Peyer's patch (tissue), 4 donors: Measurements from ENCODE around the gene ZNF343. TPM values are rescaled to one million over a fixed set of nuclear protein-coding genes. Genes with fewer than 3 reads are reported as not detected.
"Not testable (repeated sequence)": the region's sequence is repeated elsewhere in the genome, so short reads cannot be mapped to it uniquely, and the experiment has no call there.

ENCODE experiments used
- DNase-seq, 3 donors: peaks; one replicate each; pipeline ENCODE4 v3.0.0-alpha.2; 2017 to 2019
- H3K27ac ChIP-seq, 4 donors: fragments of 200-600 bp; sonication (generic); one replicate each; pipeline ENCODE4 v1.5.1; 2016 to 2019
- H3K27me3 ChIP-seq, 2 donors: fragments of 200-600 bp; sonication (generic); one replicate each; pipeline ENCODE4 v1.5.1; 2019
- H3K36me3 ChIP-seq, 3 donors: fragments of 200-600 bp; sonication (generic); one replicate each; pipeline ENCODE4 v1.5.1; 2016 to 2019
- H3K4me1 ChIP-seq, 4 donors: fragments of 200-600 bp; sonication (generic); one replicate each; pipeline ENCODE4 v1.5.1; 2016 to 2019
- H3K4me3 ChIP-seq, 4 donors: fragments of 200-600 bp; sonication (generic); 1 replicate in 3 of 4; 2 replicates in 1 of 4; pipeline ENCODE4 v1.5.1; 2016 to 2019; ENCODE audit warnings: mild to moderate bottlenecking in 1 of 4
- H3K9me3 ChIP-seq, 4 donors: fragments of 200-600 bp; sonication (generic); one replicate each; pipeline ENCODE4 v1.5.1; 2016 to 2019; ENCODE audit warnings: mild to moderate bottlenecking in 1 of 4
- POLR2A ChIP-seq, 2 donors: fragments of 450-650 bp; IDR thresholded peaks; one replicate each; pipeline ENCODE4 v1.5.1; 2017; ENCODE audit warnings: antibody characterized with exemption in 2 of 2, mild to moderate bottlenecking in 2 of 2, moderate library complexity in 2 of 2
- total RNA-seq, 4 donors: library from RNA; depleted of rRNA; stranded (reverse); fragments of >200 nt; gene quantifications; one replicate each; pipeline ENCODE4 v1.1.0, GENCODE V29; 2016
- TF ChIP-seq, protein P1 (sequence below), 6 experiments: fragments of 450-650 bp in 4 of 6; fragments of 200-600 bp in 2 of 6; sonication (generic) in 1 of 6; IDR thresholded peaks; one replicate each; pipeline ENCODE4 v1.5.1; 2017 to 2019; ENCODE audit warnings: antibody characterized with exemption in 6 of 6, mild to moderate bottlenecking in 3 of 6, moderate library complexity in 1 of 6

Gene ZNF343
- total RNA-seq, 4 donors from 2014 or later: 6.3 to 13.3 (median 8.7) TPM

- no peak for DNase-seq
- Histone ChIP-seq H3K27me3 (no peaks in the 10 kb centered on the region), H3K4me3 (no peak overlapping the region), H3K9me3 (no peaks in the 10 kb centered on the region), H3K4me1 (no peaks in the 10 kb centered on the region), H3K27ac (no peak overlapping the region), H3K36me3 (no peaks in the 10 kb centered on the region)
- TF ChIP-seq, protein P1, sequence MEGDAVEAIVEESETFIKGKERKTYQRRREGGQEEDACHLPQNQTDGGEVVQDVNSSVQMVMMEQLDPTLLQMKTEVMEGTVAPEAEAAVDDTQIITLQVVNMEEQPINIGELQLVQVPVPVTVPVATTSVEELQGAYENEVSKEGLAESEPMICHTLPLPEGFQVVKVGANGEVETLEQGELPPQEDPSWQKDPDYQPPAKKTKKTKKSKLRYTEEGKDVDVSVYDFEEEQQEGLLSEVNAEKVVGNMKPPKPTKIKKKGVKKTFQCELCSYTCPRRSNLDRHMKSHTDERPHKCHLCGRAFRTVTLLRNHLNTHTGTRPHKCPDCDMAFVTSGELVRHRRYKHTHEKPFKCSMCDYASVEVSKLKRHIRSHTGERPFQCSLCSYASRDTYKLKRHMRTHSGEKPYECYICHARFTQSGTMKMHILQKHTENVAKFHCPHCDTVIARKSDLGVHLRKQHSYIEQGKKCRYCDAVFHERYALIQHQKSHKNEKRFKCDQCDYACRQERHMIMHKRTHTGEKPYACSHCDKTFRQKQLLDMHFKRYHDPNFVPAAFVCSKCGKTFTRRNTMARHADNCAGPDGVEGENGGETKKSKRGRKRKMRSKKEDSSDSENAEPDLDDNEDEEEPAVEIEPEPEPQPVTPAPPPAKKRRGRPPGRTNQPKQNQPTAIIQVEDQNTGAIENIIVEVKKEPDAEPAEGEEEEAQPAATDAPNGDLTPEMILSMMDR (IDR thresholded peaks at IDR 0.05): no peak
- TF ChIP-seq POLR2A (IDR thresholded peaks at IDR 0.05): no peak
Observed at GRCh38 chr20:2535711-2536559, 27.2 kb upstream of the ZNF343 start.

DNA sequence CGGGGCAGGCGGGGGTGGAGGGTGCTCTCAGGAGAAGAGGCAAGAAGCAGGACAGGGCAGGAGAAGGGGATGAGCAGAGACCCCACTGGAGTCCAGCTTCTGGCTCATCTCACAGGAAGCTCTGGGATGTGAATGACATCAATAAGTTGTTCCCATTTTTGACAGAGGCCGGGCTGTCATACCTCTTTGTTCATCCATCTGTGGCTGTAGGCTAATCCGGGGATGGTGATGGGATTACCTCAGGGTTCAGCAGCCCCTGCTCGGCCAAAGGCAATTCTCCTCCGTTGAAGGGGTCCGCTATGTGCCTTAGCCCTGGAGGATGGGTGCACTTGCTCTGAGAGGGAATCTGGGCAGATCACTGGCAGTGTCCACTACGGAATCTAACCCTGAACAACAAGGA is 24.4 kb upstream of the ZNF343 start:
- Histone ChIP-seq H3K27me3 (no peaks in the 10 kb centered on the region), H3K27ac (no peak overlapping the region), H3K4me1 (no peaks in the 10 kb centered on the region), H3K9me3 (no peaks in the 10 kb centered on the region), H3K36me3 (no peaks in the 10 kb centered on the region), H3K4me3 (no peak overlapping the region)
- no peak for DNase-seq
- TF ChIP-seq, protein P1 (IDR thresholded peaks at IDR 0.05): no peak
- TF ChIP-seq POLR2A (IDR thresholded peaks at IDR 0.05): no peak

DNA sequence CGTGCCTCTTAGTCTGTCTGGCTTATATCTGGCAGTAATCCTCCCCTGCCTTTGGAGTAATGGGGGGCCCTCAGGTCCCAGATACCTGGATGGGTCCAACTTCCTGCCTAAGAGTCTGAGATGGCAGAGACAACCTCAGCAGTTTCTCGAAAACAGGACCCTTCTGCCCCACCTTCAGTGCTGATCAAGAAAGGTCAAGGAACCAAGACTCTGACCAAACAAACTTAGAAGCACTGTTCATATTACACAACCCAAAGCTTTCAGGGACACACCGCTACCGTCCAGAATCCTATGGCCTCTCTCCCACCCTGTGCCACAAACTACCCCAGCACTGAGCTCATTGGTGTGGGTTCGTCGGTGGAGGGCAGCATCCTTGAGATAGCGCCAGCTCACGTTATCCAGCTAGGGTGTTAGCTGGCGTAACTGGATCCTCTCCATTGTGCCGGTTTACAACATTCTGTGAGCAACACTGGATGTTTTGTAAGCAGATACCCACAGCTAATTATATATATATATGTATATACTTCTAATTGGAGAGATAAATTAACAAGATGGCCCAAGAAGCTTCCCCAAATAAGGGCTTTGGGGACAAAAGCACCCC is 20.1 kb upstream of the ZNF343 start:
- H3K4me3 ChIP-seq: no peak overlapping the region
- H3K27me3 ChIP-seq: no peaks in the 10 kb centered on the region
- H3K36me3 ChIP-seq: no peaks in the 10 kb centered on the region

DNA sequence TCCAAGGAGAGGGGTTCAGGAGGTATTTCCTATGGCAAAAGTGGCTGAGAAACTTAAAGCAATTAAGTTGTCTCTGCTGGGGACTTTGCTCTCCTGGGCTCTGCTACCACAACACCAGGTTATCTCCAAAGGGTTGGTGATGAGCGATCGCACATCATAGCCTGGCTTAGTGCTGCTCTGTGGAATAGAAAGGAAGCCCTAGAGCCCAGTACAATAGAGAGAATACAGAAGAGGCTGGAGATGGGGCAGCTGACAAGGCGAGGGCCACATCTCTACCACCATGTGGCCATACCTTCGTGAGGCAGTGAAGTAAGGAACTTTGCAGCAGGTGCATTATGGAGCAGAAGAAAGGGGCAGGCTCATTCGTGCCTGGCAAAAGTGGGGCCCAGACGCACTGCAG is 19.0 kb upstream of the ZNF343 start:
- TF ChIP-seq POLR2A (IDR thresholded peaks at IDR 0.05): no peak
- TF ChIP-seq, protein P1 (IDR thresholded peaks at IDR 0.05): no peak
- H3K36me3 ChIP-seq: no peaks in the 10 kb centered on the region
- no peak for DNase-seq
- H3K27me3 ChIP-seq: no peaks in the 10 kb centered on the region
- H3K27ac ChIP-seq: no peak overlapping the region
- H3K4me1 ChIP-seq: peaks cover 0 to 5% (median 0%) of the 10 kb centered on the region in 4 donors
- H3K4me3 ChIP-seq: no peak overlapping the region
- H3K9me3 ChIP-seq: no peaks in the 10 kb centered on the region

More for the DNA sequence above, 20.1 kb upstream of the ZNF343 start:
- Histone ChIP-seq H3K9me3 (no peaks in the 10 kb centered on the region), H3K27ac (no peak overlapping the region), H3K4me1 (peaks cover 0 to 5% (median 0%) of the 10 kb centered on the region in 4 donors)
- no peak for TF ChIP-seq POLR2A (IDR thresholded peaks at IDR 0.05)
- TF ChIP-seq, protein P1 (IDR thresholded peaks at IDR 0.05): no peak
- DNase-seq: no peak

DNA sequence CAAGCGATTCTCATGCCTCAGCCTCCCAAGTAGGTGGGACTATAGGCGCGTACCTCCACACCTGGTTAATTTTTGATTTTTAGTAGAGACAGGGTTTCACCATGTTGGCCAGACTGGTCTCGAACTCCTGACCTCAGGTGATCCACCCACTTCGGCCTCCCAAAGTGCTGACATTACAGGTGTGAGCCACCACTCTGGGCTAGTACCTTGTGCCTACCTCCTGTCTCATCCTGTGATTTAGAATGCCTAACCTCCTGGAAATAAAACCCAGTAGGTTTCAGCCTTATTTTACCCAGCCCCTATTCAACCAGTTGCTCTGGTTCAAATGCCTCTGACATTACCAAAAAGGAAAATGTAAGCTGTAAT is 17.5 kb upstream of the ZNF343 start:
- H3K27me3 ChIP-seq, H3K4me3 ChIP-seq, H3K36me3 ChIP-seq, H3K27ac ChIP-seq, DNase-seq, H3K9me3 ChIP-seq, H3K4me1 ChIP-seq: not testable (repeated sequence)
